GM18907 (cell line): ENCODE results near the gene PREX1.

Experiments
- ATAC-seq: cut with Tn5 transposase; IDR thresholded peaks from one replicate; pipeline ENCODE4 v1.9.1; 2021; ENCODE audit warnings: mild to moderate bottlenecking, moderate library complexity; ENCODE audit not compliant: unreplicated experiment

Gene PREX1

DNA sequence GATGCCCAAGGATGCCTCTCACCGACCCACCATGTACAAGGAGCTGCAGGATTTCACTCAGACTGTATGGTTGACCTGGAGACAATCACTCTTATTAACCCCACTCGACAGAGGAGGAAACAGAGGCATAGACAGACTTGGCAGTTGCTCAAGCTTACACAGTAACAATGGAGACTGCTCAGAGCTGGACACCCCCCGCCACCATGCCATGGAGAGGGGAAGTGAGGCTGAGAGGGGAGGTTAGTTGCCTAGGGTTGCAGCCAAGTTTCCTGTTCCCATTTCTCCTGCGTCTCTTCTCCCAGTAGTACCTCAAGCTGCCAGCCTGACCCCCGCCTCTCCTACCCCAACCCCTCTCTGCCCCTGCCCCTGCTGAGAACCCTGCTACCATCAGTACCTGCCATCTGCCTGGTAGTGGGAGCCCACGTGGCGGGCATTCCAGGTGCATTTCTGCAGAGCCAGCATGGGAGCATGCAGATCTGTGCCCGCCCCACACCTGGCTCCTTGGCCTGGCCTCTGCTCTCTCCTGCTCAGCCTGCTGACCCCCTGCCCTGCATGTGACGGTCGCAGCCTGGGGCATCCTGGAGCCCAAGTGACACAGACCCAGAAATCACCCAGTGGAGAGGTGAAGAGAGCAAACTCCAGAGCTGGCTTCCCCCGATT is 157.7 kb downstream of the PREX1 start:
- ATAC-seq, result no peak

- ATAC-seq, result no peak
These were observed 159.3 kb downstream of the PREX1 start for GRCh38 chr20:48668451-48668946.

- ATAC-seq, result no peak
These were observed 159.8 kb downstream of the PREX1 start for GRCh38 chr20:48667889-48668413.

GRCh38 chr20:48667481-48667880 is 160.3 kb downstream of the PREX1 start:
- no peak for ATAC-seq

- ATAC-seq, result no peak
These were observed 162.0 kb downstream of the PREX1 start for GRCh38 chr20:48665785-48666184.

- no peak for ATAC-seq
These were observed 165.1 kb downstream of the PREX1 start for GRCh38 chr20:48662711-48663110.

DNA sequence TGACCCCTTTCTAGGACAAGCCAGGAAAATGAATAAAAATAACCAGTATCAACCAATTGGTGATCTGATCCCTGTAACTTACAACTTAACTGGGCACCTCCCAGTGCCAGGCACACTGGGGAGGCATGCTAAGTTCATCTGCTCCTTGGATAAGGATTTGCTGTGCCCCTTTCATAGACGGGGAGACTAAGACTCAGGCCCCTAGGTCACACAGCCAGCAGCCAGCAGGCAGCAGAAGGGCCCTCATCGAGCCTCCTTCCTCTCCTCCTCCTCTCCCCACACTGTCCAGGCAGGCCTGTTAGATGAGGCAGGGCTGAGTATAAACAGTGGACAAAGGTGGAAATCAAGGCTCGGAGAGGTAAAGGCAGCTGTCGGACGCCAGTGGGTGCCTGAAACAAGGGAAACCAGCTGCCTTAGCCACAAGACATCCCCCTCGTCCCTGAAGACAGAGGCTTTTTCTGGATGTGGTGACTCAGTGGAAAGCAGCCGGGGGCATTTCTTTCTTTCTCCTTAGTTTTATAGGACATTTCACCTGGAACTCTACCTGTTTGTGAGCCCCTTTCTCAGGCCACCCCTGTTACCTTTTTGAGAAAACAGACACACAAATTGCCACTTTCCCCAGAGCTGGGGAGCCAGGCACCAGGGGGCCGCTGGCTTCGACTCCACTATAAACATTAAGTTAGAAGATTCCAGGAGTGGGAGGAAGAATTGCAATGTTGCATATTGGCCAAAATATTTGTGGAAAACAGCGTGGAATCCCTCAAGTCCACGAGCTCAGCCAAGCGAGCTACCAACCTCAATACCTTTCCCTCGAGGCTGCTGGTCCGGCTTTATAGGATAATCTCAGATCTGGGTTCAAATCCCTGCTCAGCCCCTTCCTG is 166.0 kb downstream of the PREX1 start:
- ATAC-seq, result no peak

DNA sequence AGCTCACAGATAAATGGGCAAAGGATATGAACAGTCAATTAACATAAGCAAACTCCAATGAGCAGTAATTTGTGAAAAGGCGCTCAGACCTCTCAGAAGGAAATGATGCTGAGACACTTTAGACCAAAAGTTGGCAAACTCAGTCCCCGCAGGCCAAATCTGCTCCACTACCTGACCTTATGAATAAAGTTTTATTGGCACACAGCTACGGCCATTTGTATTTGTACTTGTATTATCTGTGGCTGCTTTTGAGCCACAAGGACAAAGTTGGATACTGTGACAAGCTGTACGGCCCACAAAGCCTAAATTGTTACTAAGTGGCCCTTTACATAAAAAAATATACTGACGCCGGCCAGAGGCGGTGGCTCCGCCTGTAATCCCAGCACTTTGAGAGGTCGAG is 167.0 kb downstream of the PREX1 start:
- no peak for ATAC-seq

DNA sequence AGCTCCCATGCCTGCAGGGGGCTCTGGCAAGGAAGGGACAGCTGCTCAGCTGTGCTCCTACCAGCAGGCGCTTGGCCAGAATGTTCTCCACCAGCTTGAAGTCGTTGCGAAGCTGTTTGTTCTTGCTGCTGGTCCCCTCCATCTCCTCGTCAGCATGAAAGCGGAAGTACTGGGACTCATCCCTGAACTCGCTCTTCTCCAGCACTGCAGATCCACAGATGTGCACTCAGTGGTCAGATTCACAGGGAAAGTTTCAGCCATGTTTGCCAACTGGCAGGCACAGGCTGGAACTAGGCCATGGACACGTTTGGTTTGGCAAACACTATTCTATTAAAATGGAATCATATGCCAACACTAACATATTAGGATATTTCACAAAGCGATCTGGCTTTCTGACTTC is 167.9 kb downstream of the PREX1 start:
- ATAC-seq, result no peak

DNA sequence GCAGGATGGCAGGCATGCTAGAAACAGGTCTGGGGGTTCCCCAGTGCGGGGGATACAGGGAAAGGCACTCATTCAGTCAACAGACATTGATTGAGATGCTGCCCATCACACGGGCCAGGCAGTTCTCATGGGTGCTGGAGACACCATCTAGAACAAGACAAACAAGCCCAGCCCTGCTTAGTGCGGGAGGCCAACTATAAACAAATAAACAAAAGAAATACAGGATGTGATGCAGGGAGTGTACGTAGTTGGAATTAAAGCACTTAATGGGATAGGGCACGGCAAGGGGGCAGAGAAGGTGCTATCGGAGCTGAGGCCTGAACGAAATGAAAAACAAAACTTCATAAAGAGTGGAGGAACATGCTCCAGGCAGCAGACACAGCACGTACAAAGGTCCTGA is 169.3 kb downstream of the PREX1 start:
- ATAC-seq, result no peak

GRCh38 chr20:48658198-48658476 is 169.7 kb downstream of the PREX1 start:
- no peak for ATAC-seq

- ATAC-seq, result no peak
These were observed 170.2 kb downstream of the PREX1 start for GRCh38 chr20:48657426-48658197.

- ATAC-seq, result no peak
These were observed 171.1 kb downstream of the PREX1 start for GRCh38 chr20:48656661-48657211.

- no peak for ATAC-seq
These were observed 171.7 kb downstream of the PREX1 start for GRCh38 chr20:48656137-48656536.

GRCh38 chr20:48653706-48654051 is 174.1 kb downstream of the PREX1 start:
- ATAC-seq, result no peak

- no peak for ATAC-seq
These were observed 174.7 kb downstream of the PREX1 start for GRCh38 chr20:48652961-48653705.

GRCh38 chr20:48651960-48652359 is 175.8 kb downstream of the PREX1 start:
- ATAC-seq, result no peak

- no peak for ATAC-seq
These were observed 176.5 kb downstream of the PREX1 start for GRCh38 chr20:48651271-48651670.

DNA sequence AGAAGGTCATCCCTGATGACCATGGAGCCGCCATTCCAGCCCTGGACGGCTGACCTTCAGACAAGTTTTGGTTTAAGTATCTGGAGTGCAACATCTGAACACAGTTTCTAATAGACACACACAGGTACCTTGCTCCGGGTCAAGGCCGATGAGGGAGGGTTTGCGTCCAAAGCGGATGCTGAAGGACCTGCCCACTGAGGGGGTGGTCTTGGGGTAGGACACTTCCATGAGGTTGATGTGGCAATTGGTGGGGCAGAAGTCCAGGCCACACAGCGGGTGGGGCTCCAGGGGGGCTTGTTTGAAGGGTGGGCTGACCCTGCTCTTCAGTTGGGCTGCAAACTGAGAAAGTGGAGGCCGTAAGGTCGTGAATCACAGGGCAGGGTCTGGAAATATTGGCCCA is 177.9 kb downstream of the PREX1 start:
- no peak for ATAC-seq

- ATAC-seq, result no peak
These were observed 178.6 kb downstream of the PREX1 start for GRCh38 chr20:48649104-48649626.
